BE2C (cell line): ENCODE results near the gene SCN4B. TPM values are rescaled to one million over a fixed set of nuclear protein-coding genes. Genes with fewer than 3 reads are reported as not detected.

ENCODE experiments used
- DNase-seq: peaks from one replicate; pipeline ENCODE4 v3.0.0-alpha.2; 2020
- H3K27me3 ChIP-seq: fragments of 250-450 bp; sonication (Bioruptor Pico); 2 replicates; pipeline ENCODE4 v1.5.1; 2020; ENCODE audit warnings: mild to moderate bottlenecking
- H3K36me3 ChIP-seq: fragments of 250-450 bp; sonication (Bioruptor Pico); 2 replicates; pipeline ENCODE4 v1.5.1; 2020; ENCODE audit warnings: mild to moderate bottlenecking
- H3K4me1 ChIP-seq: fragments of 250-450 bp; sonication (Bioruptor Pico); 2 replicates; pipeline ENCODE4 v1.5.1; 2020
- H3K4me3 ChIP-seq: 2 replicates; pipeline ENCODE4 v1.5.1; 2011; ENCODE audit warnings: low read depth, low read length
- H3K9me3 ChIP-seq: fragments of 250-450 bp; sonication (Bioruptor Pico); 2 replicates; pipeline ENCODE4 v1.5.1; 2020
- polyA plus RNA-seq: library from polyadenylated mRNA; unstranded; fragments of >200 nt; gene quantifications from one replicate; pipeline ENCODE4 v1.2.1, GENCODE V29; 2012; ENCODE audit warnings: low read depth, missing spikeins; ENCODE audit not compliant: insufficient read length, insufficient read depth
- TF ChIP-seq, protein P1 (sequence below): IDR thresholded peaks from 2 replicates; pipeline ENCODE4 v1.5.1; 2012; ENCODE audit warnings: mild to moderate bottlenecking, low read depth, low read length

Gene SCN4B, protein sequence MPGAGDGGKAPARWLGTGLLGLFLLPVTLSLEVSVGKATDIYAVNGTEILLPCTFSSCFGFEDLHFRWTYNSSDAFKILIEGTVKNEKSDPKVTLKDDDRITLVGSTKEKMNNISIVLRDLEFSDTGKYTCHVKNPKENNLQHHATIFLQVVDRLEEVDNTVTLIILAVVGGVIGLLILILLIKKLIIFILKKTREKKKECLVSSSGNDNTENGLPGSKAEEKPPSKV
- polyA plus RNA-seq: 0.29 TPM

DNA sequence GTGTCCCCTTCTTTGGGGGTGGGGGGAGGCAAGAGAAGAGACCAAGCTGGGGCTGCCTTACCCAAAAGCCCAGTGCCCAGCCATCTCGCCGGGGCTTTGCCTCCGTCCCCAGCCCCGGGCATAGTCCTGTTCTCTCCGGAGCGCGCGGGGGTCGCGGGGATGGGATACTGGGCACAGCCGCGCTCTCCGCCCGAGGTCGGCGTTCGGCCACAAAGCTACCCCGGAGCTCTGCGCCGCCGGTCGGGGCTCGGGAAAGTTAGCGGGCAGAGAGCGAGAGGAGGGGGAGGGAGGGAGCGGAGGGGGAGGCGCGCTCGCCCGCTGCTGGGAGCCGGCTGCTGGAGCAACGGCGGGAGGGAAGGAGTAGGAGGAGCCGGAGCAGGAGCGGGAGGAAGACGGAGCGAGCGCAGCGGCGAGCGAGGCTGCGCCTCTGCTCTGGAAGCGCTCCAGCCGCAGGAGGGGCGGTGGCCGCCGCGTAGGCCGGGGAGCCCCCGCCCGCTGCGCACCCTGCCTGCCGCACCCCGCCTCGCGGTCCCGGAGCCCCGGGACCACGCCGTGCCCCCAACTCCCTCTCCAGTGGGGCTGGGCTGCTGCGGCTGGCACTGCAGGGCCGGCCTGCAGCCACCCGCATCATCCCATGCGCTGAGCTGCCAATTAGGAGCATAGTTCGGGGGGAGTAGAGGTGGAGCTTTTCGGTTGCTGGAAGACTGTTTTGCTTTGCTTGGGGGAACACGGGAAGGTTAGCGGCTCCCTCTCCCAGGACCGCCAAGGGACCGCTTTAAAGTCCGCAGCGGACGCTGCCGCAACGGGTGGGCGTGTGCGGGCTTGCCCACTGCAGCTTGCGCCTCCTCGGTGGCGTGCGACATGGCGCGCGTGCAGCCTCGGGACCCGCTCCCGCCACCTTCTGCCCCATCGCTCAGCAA, at the start of gene SCN4B:
Gene SCN4B, minus strand, starts transcription at position 272 of the 920 bp plus-strand sequence. Its CDS starts 150 bp downstream, at position 122.
- Histone ChIP-seq H3K36me3 (no peaks in the 10 kb centered on the region), H3K27me3 (peaks cover 63% of the 10 kb centered on the region), H3K4me3 (peak within 1 kb of the TSS; percentile 62), H3K9me3 (no peaks in the 10 kb centered on the region; the same call in 1 of the 2 replicates), H3K4me1 (no peaks in the 10 kb centered on the region)
- peak; percentile 80 for DNase-seq
- TF ChIP-seq, protein P1, sequence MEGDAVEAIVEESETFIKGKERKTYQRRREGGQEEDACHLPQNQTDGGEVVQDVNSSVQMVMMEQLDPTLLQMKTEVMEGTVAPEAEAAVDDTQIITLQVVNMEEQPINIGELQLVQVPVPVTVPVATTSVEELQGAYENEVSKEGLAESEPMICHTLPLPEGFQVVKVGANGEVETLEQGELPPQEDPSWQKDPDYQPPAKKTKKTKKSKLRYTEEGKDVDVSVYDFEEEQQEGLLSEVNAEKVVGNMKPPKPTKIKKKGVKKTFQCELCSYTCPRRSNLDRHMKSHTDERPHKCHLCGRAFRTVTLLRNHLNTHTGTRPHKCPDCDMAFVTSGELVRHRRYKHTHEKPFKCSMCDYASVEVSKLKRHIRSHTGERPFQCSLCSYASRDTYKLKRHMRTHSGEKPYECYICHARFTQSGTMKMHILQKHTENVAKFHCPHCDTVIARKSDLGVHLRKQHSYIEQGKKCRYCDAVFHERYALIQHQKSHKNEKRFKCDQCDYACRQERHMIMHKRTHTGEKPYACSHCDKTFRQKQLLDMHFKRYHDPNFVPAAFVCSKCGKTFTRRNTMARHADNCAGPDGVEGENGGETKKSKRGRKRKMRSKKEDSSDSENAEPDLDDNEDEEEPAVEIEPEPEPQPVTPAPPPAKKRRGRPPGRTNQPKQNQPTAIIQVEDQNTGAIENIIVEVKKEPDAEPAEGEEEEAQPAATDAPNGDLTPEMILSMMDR: no peak

DNA sequence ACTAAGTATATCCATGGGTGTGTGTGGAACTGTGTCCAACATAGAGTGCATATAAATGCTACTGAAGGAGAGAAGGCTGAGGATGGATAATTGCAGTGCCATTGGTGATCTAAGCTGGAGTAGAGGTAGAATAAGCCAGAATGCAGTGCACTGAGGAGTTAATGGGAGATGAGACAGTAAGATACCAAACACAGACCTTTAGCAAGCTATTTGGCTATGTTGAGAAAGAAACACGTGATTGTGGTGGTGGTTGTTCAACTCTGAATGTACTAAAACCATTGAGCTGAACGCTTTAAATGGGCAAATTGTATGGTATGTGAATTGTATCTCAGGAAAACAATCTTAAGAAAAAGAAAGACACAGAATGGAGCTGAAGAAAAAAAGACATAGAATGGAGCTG, 49.3 kb upstream of the SCN4B start:
- TF ChIP-seq, protein P1: no peak

DNA sequence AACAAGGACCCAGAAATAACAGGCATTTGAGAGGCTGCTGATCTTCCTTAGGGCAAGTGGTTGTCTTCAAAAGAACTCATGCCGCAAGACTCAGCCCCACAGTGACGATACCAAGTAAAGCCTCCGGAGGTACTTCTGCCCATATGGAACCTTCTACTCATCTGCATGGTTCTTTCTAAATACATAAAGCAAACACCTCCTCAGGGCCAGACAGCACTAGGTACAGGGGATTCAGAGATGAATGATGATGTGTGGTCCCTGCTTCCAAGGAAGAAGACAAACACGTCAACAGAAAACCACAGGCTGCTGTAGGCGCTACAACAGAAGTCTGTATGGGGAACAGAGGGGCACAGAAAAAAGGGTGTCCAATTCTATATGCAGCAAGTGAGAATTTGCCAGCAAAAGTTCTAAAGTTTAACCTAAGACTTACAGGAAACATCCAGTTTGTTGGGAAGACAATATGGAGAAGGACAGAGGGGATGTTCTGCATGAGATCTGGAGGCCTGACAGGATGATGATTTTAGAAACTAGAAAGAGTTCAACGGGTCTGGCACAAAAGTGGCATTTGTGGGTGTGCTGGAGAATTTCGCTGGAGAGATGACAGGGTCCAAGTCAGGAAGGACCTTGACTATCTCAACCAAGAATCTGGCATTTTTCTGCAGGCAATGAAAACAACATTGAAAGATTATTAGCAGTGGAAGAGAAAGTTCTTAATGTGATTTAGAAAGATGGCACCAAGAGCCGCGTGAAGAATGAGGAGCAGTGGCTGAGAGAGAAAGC, 48.5 kb upstream of the SCN4B start:
- DNase-seq: no peak

More for the DNA sequence above, 49.3 kb upstream of the SCN4B start:
- H3K36me3 ChIP-seq: no peaks in the 10 kb centered on the region
- peaks cover 23% of the 10 kb centered on the region for H3K27me3 ChIP-seq
- H3K4me1 ChIP-seq: no peaks in the 10 kb centered on the region
- no peak overlapping the region for H3K4me3 ChIP-seq
- H3K9me3 ChIP-seq: no peaks in the 10 kb centered on the region
- DNase-seq: no peak

DNA sequence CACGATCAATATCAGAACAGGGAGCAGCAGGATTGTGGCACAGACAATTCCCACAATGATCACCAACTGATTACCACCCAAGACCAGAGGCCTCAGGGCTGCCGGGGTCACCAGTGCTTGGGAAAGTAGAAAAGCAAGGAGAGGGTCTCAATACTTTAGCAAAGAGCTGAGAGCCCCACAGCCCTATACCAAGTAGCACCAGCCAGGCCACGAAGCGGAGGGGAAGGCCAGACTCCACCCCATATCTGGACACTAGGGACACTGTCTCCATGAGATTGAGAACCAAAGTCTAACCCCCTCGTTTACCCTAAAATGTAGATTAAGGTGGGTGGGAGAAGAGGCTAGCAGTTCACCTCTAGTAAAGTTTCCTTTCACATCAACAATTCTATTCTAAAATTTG, 47.9 kb upstream of the SCN4B start:
- H3K9me3 ChIP-seq: no peaks in the 10 kb centered on the region

More for the DNA sequence above, 48.5 kb upstream of the SCN4B start:
- TF ChIP-seq, protein P1: no peak
- Histone ChIP-seq H3K27me3 (peaks cover 15% of the 10 kb centered on the region), H3K36me3 (no peaks in the 10 kb centered on the region), H3K4me1 (no peaks in the 10 kb centered on the region), H3K9me3 (no peaks in the 10 kb centered on the region), H3K4me3 (no peak overlapping the region)

DNA sequence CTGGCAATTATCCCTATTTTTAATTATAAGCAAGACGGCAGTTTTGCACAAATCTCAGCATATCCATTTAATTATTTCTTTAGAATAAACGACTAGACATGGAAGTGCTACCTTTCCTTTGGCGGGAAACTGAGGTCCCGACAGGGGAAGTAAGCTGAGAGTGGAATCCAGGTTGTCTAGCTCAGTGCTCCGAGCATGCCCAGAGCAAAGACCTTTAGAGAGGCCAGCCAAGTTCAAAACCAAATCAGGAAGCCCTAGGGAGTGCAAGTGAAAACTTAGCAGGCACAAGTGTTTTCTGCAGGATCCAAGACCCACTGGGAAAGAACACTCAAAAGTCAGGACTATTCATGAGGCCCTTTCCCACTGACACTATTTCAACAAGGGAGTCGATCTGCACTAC, 46.5 kb upstream of the SCN4B start:
- no peak for DNase-seq
- Histone ChIP-seq H3K4me3 (no peak overlapping the region), H3K36me3 (no peaks in the 10 kb centered on the region), H3K9me3 (no peaks in the 10 kb centered on the region), H3K4me1 (no peaks in the 10 kb centered on the region), H3K27me3 (no peaks in the 10 kb centered on the region; the same call in 1 of the 2 replicates)
- TF ChIP-seq, protein P1: no peak

More for the DNA sequence above, 47.9 kb upstream of the SCN4B start:
- no peaks in the 10 kb centered on the region for H3K4me1 ChIP-seq
- H3K4me3 ChIP-seq: no peak overlapping the region
- TF ChIP-seq, protein P1: no peak
- DNase-seq: no peak
- H3K36me3 ChIP-seq: no peaks in the 10 kb centered on the region
- H3K27me3 ChIP-seq: peaks cover 9% of the 10 kb centered on the region
